Right lobe of liver (tissue), 4 donors: ENCODE results near the gene DYNLL2.

Source experiments
- CTCF ChIP-seq, 4 donors: fragments of 200-600 bp in 3 of 4; fragments of 450-650 bp in 1 of 4; IDR thresholded peaks; one replicate each; pipeline versions ENCODE4 v1.5.1 to v1.8.0; 2016 to 2022; ENCODE audit warnings: antibody characterized with exemption in 4 of 4, mild to moderate bottlenecking in 2 of 4
- POLR2A ChIP-seq: fragments of 450-650 bp; IDR thresholded peaks from one replicate; pipeline ENCODE4 v1.6.1; 2017; ENCODE audit warnings: antibody characterized with exemption, mild to moderate bottlenecking
- donor health status: DM: no; HTN: no; CAD: no.
- donor health status: DM: no; HTN: no; CAD: no.
- donor health status: DM: no; HTN: yes; CAD: no.

GRCh38 chr17:58110012-58110411, 26.8 kb downstream of the DYNLL2 start:
- TF ChIP-seq CTCF (IDR thresholded peaks at IDR 0.05): no peak
- no peak for TF ChIP-seq POLR2A
